ENCODE results near the gene ZMPSTE24. TPM values are rescaled to one million over a fixed set of nuclear protein-coding genes. Genes with fewer than 3 reads are reported as not detected.

The ZMPSTE24 gene
- total and polyA plus RNA-seq, 10 of the 15 experiments (the other 5 are each of a cell fraction or from before 2014, with no cell fraction given) = 21.5 to 84.4 (median 43.6) TPM

- peak; percentile 79 for TF ChIP-seq NFIC (IDR thresholded peaks at IDR 0.05; ENCODE audit: low read depth, low read length)
- peak in 1 of 2 experiments; percentile 51; a peak in 1 of 4 replicates for TF ChIP-seq ETV6 (conservative IDR thresholded peaks at IDR 0.05 in 1 of 2, IDR thresholded peaks at IDR 0.05 in 1 of 2; ENCODE audit: borderline replicate concordance in 1 of 2, low read depth in 1 of 2)
- no peak for TF ChIP-seq PML (IDR thresholded peaks at IDR 0.05; ENCODE audit: low read length)
- no peak for TF ChIP-seq ZNF274 (IDR thresholded peaks at IDR 0.05; ENCODE audit: insufficient read depth, insufficient read length)
- no peak for TF ChIP-seq KAT2A (conservative IDR thresholded peaks at IDR 0.05; ENCODE audit: control insufficient read depth, low read depth, low read length)
- TF ChIP-seq ATF7 (IDR thresholded peaks at IDR 0.05; ENCODE audit: low read depth) = peak; percentile 46; the same call in 1 of the 2 replicates
- TF ChIP-seq HSF1 (IDR thresholded peaks at IDR 0.05; ENCODE audit: low read depth, low read length) = no peak
- TF ChIP-seq CREM (IDR thresholded peaks at IDR 0.05; ENCODE audit: low read depth) = peak; percentile 37; the same call in 1 of the 2 replicates
- TF ChIP-seq ZBTB11 (CRISPR knock-in tag; IDR thresholded peaks at IDR 0.05) = no peak
- no peak for TF ChIP-seq BCL3 (IDR thresholded peaks at IDR 0.05; ENCODE audit: borderline replicate concordance, insufficient read depth, low read depth, low read length, poor library complexity, severe bottlenecking)
- peak; percentile 99 for TF ChIP-seq SMAD1 (IDR thresholded peaks at IDR 0.05; ENCODE audit: low read depth, partially characterized antibody)
- TF ChIP-seq BCL11A (IDR thresholded peaks at IDR 0.05; ENCODE audit: low read depth, low read length) = peak; percentile 22; the same call in 1 of the 2 replicates
Measured at GRCh38 chr1:40232444-40232843, 25.6 kb upstream of the ZMPSTE24 start (continued).
